ENCODE data around the gene MEOX1.
"Not testable (repeated sequence)": the region's sequence is repeated elsewhere in the genome, so short reads cannot be mapped to it uniquely, and the experiment has no call there.

The MEOX1 gene

DNA sequence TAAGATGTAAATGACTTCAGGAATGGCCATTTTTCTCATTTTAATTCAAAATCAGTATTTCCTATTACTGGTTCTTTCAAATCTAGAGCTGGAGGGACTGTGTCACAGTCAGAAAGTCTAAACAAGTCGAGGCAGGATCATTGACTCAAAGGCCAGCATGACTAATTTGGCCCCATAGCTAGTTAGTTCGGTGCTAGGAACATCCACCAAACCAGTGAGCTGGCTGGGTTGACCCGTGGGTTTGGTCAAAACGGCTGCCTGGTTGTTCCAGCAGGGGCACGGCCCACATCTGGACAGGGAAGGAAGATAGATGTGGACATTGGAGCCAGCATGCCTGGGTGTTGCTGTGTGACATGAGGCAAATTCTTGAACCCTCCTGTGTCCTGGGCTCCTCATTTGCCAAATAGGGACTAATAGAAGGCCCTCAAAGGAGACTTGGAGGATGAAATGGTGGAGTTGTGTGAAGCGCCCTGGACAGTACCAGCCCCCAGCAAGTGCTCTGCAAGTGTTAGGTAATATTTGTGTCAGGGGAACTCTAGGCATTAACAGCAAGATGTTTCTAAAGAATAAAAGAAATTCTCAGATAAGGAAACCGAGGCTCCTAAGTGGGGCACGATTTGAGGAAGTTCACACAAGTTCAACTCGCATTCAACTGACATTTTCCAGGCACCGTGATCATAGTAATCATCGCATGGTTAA, 46.2 kb downstream of the MEOX1 start:
- DNase-seq = no peak

DNA sequence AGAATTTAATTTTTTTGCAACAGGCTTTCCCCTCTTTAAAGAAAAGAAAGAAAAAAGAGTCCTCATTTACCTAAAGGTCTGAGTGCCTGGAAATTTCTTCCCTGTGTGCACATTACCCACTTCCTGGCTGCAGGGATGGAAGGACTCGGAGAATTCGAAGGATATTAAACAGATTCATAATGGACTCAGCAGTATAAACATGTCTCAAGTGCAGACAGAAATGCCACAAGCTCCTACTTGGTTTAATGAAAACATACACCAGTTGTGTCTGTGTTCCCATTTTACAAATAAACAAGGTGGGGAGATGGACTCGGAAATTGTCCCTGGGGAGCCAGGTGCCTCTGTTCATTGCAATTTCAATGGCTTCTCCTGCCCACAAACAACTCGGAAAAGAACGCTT, 47.2 kb downstream of the MEOX1 start:
- DNase-seq = no peak

- no peak for DNase-seq
Observed at GRCh38 chr17:43613917-43614316, 47.8 kb downstream of the MEOX1 start.

GRCh38 chr17:43612515-43612914, 49.2 kb downstream of the MEOX1 start:
- DNase-seq = no peak

DNA sequence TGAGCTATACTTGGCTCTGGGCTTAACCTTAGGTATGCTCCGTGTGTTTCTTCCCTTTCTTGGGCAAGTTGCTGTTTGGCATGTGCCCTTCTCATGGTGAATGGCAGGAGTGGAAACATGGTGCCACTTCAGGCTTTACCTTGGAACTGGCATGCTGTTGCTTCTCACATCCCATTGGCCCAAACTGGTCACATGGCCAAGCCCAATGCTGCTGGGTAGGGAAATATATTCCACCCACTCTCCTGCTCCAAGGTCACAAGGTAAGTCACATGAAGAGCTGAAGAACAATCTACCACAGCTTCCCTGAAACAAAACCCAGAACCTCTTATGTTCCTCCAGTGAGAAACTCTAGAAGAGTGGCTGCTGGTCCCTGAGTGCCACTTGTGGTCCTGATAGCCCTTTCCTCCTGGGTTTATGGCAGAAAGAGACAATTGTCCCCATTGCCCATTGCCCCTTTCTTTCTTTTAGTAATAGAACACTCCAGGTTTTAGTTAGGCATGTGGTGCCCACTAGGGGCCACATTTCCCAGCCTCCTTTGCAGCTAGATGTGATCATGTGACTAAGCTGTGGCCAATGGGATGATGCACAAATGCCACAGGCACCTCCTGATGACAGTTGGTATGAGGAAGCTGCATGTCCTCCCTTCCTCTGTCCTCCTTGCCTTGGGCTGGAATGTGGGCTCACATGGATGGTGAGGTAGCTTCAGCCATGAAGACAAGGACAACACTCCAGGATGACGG, 50.3 kb downstream of the MEOX1 start:
- no peak for DNase-seq

DNA sequence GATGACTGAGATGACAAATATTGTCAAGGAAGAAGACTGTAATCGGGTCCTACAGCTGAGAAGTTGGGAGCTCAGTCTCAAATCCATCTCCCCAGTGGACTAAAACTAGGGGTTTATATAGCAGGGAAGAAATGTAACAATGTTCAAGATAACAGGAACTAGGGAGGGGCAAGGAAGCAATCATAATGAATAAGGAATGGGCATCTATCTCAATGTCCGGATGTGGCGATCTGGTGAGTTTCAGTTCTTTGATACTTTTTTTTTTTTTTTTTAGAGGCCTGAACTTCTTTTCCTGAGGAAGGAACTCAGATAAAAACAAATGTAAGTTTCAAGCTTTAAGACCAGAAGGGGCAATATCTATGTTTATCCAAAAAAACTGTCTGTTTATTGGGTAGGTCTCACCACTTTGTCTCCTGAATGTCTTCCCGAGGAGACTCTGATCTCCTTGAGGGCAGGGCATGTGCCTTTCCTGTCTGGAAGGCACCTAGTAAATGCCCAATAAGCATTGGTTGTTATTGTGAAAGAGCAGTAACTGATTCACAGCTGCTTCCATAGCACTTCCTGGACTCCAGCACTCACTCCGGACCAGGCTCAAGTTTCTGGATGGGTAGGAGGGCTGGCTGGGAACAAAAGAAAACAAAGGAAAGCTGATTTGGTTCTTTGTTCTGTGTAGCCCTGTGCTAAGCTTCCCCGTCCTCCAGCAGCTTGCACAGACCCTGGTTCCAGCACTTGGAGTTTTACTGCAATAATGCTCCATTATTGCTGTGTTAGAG, 51.9 kb downstream of the MEOX1 start:
- no peak for DNase-seq

- DNase-seq = no peak
Observed at GRCh38 chr17:43608313-43608712, 53.4 kb downstream of the MEOX1 start.

GRCh38 chr17:43604549-43604948, 57.2 kb downstream of the MEOX1 start:
- no peak for DNase-seq

DNA sequence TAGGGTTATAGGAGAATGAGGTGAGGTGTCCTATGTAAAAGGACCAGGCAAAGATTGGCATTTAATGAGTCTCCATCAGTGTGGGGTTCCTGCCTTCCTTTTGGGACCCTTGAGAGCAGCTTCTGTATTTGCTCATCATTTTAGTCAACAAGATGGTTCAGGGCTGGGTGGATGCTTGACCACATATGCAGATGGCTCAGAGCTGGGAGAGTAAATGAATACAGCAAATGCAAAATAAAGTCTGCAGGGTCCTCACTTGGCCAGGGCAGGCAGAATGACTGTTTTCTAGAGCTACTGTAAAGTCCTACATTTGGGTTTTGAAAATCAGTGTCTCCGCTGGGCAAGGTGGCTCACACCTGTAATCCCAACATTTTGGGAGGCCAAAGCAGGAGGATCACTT, 58.4 kb downstream of the MEOX1 start:
- DNase-seq = no peak

DNA sequence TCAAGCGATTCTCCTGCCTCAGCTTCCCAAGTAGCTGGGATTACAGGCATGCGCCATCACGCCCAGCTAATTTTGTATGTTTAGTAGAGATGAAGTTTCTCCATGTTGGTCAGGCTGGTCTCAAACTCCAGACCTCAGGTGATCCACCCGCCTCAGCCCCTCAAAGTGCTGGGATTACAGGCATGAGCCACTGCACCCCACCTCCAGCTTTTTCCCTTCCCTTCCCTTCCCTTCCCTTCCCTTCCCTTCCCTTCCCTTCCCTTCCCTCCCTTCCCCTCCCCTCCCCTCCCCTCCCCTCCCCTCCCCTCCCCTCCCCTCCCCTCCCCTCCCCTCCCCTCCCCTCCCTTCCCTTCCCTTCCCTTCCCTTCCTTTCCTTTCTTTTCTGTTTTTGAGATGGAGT, 59.2 kb downstream of the MEOX1 start:
- DNase-seq = not testable (repeated sequence)

- DNase-seq = no peak
Observed at GRCh38 chr17:43601280-43602039, 60.3 kb downstream of the MEOX1 start.

- DNase-seq = no peak
Observed at GRCh38 chr17:43599835-43600234, 61.9 kb downstream of the MEOX1 start.

- no peak for DNase-seq
Observed at GRCh38 chr17:43599046-43599395, 62.7 kb downstream of the MEOX1 start.

DNA sequence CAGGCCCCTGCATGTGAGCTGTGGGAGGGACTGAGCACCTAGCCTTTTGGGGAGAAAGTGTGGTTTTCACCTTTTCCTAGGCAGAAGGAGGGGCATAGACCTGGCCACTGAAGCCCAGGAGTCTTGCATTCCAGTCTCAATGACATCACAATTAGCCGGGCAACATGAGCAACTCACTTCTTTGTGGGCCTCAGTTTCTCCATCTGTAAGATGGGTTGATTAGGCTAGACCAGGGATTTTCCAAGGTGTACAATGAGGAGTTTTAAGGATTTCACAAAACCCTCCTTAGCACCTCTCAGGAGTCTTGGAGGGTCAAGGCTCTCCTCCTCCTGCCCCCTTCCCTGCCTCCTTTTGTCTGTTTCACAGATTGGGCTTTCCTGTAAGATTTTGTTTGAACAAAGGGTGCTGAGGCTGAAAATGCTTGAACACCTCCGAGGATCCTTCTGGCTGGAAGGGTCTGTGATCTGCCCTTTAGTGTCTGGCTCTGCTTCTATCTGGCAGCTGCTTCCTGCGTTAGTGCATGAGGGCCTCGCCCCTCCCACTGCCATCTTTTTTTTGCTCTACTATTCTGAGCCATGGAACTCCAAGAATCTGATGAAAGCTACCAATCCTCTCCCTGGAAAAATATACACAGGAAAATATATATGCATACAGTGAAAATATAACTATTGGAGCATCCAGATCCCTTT, 63.2 kb downstream of the MEOX1 start:
- DNase-seq = no peak

- DNase-seq = no peak
Observed at GRCh38 chr17:43597624-43598356, 63.9 kb downstream of the MEOX1 start.

GRCh38 chr17:43595466-43595865, 66.3 kb downstream of the MEOX1 start:
- no peak for DNase-seq

GRCh38 chr17:43591779-43592562, 69.8 kb downstream of the MEOX1 start:
- no peak for DNase-seq

- no peak for DNase-seq
Observed at GRCh38 chr17:43591001-43591400, 70.7 kb downstream of the MEOX1 start.

Measured in CD4-positive, alpha-beta T cell treated with Interleukin-17A for 4 hours (primary cell).